Measurements from ENCODE around the gene SQOR. TPM values are rescaled to one million over a fixed set of nuclear protein-coding genes. Genes with fewer than 3 reads are reported as not detected.

SQOR gene
- total RNA-seq, 2 donors from 2014 or later: 29.4 to 83.8 TPM

GRCh38 chr15:45628136-45628535 is 6.7 kb upstream of the SQOR start:
- TF ChIP-seq CTCF (IDR thresholded peaks at IDR 0.05) (no peak), POLR2AphosphoS5 (IDR thresholded peaks at IDR 0.05) (no peak), POLR2A (IDR thresholded peaks at IDR 0.05) (no peak)
- no peak for DNase-seq (ENCODE audit: low spot score)
- intact Hi-C loops (cut with DNase I): no loop called here
- no peaks in the 10 kb centered on the region for H3K36me3 ChIP-seq
- H3K27me3 ChIP-seq (replicated peaks; ENCODE audit: insufficient read depth): no peaks in the 10 kb centered on the region
- H3K27ac ChIP-seq: no peak overlapping the region
- H3K4me3 ChIP-seq: no peak overlapping the region
- H3K9me3 ChIP-seq: no peaks in the 10 kb centered on the region
- 97% methylated on average over 7 of the region's 7 CpGs for WGBS
- H3K4me1 ChIP-seq (replicated peaks): no peaks in the 10 kb centered on the region

GRCh38 chr15:45630917-45631691 is 3.7 kb upstream of the SQOR start:
- Histone ChIP-seq H3K4me3 (no peak overlapping the region), H3K27me3 (replicated peaks; ENCODE audit: insufficient read depth) (no peaks in the 10 kb centered on the region), H3K4me1 (replicated peaks) (no peaks in the 10 kb centered on the region), H3K27ac (peak overlapping the region in 1 of 2 donors; percentile 45), H3K9me3 (no peaks in the 10 kb centered on the region), H3K36me3 (no peaks in the 10 kb centered on the region)
- no peak for DNase-seq (ENCODE audit: low spot score)
- intact Hi-C loops (cut with DNase I): loop anchor here (10.0 kb wide), 1 partner anchor 264 kb away; no protein-coding TSS in a partner anchor
- peak; percentile 23 for TF ChIP-seq POLR2AphosphoS5 (IDR thresholded peaks at IDR 0.05)
- no peak for TF ChIP-seq CTCF (IDR thresholded peaks at IDR 0.05)
- WGBS: 75% methylated on average over 7 of the region's 7 CpGs

GRCh38 chr15:45631776-45632175 is 3.1 kb upstream of the SQOR start:
- no peak overlapping the region for H3K4me3 ChIP-seq
- intact Hi-C loops (cut with DNase I): loop anchor here (10.0 kb wide), 1 partner anchor 263 kb away; no protein-coding TSS in a partner anchor
- H3K27me3 ChIP-seq (replicated peaks; ENCODE audit: insufficient read depth): no peaks in the 10 kb centered on the region
- WGBS: 67% methylated on average over 2 of the region's 2 CpGs
- DNase-seq (ENCODE audit: low spot score): no peak
- H3K4me1 ChIP-seq (replicated peaks): no peaks in the 10 kb centered on the region
- TF ChIP-seq POLR2A (IDR thresholded peaks at IDR 0.05) (no peak), CTCF (IDR thresholded peaks at IDR 0.05) (no peak), POLR2AphosphoS5 (IDR thresholded peaks at IDR 0.05) (no peak)
- H3K36me3 ChIP-seq: no peaks in the 10 kb centered on the region
- H3K27ac ChIP-seq: peak overlapping the region in 1 of 2 donors; percentile 45
- no peaks in the 10 kb centered on the region for H3K9me3 ChIP-seq

GRCh38 chr15:45635191-45635638 is 386 bp downstream of the SQOR start:
- H3K4me1 ChIP-seq (replicated peaks): no peaks in the 10 kb centered on the region
- WGBS: under 1% methylated on average over 24 of the region's 29 CpGs

More at GRCh38 chr15:45635191-45635638, 386 bp downstream of the SQOR start:
- DNase-seq (ENCODE audit: low spot score): peak; percentile 62
- Histone ChIP-seq H3K4me3 (peak overlapping the region; percentile 72 to 79), H3K36me3 (no peaks in the 10 kb centered on the region), H3K27me3 (replicated peaks; ENCODE audit: insufficient read depth) (no peaks in the 10 kb centered on the region), H3K27ac (peak overlapping the region; percentile 88 to 93), H3K9me3 (no peaks in the 10 kb centered on the region)
- intact Hi-C loops (cut with DNase I): loop anchor here (10.0 kb wide), 1 partner anchor 260 kb away; no protein-coding TSS in a partner anchor
- TF ChIP-seq POLR2A (IDR thresholded peaks at IDR 0.05) (no peak), CTCF (IDR thresholded peaks at IDR 0.05) (peak; percentile 31 to 62 (median 43)), POLR2AphosphoS5 (IDR thresholded peaks at IDR 0.05) (no peak)
